ENCODE measurements around the gene BMP3.

Gene BMP3

DNA sequence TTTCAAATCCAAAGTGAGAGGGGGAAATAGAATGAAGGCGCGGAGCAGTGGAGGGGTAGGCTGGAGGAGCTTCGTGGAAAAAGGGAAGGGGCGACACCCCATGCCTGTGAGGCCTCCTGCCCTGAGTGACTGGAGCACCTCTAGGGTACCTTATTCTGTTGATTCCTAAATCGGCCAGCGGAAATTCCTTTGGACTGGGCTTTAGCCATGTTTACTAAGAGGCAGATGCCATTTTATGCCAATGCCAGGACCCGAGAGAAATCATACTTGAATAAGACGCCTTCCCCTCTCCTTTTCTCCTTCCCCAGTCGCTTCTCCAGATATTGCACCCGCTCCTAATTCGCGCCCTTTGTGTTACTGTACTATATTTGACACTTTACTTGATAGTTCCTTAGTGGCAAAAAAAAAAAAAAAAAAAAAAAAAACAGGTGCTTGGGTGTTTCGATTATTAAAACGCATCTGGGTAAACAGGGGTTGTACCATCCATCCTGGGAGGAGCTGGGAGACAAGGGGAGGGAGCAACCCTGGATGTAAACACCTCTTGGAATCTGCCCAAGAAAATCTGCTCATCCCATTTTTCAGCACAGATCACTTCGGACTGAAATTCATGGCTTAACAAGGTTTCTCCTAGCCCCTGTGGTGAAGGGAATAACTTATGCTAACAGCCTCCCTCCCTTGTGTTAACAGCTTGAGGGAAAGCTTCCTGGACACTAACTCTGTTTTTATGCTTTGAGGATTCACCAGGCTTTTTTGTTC is 1.5 kb downstream of the BMP3 start:
- peak overlapping the region; percentile 90 to 94 for H3K4me3 Mint-ChIP-seq
- DNase-seq: no peak
- H3K27ac Mint-ChIP-seq: peak overlapping the region; percentile 52
- H3K4me1 Mint-ChIP-seq: peaks cover 22 to 23% of the 10 kb centered on the region in 2 donors
- peak in 1 of 2 donors; percentile 4 for ATAC-seq (replicated peaks)
- H3K36me3 Mint-ChIP-seq: no peaks in the 10 kb centered on the region
- H3K27me3 Mint-ChIP-seq: peaks cover 29 to 37% of the 10 kb centered on the region in 2 donors
- no peaks in the 10 kb centered on the region for H3K9me3 Mint-ChIP-seq

DNA sequence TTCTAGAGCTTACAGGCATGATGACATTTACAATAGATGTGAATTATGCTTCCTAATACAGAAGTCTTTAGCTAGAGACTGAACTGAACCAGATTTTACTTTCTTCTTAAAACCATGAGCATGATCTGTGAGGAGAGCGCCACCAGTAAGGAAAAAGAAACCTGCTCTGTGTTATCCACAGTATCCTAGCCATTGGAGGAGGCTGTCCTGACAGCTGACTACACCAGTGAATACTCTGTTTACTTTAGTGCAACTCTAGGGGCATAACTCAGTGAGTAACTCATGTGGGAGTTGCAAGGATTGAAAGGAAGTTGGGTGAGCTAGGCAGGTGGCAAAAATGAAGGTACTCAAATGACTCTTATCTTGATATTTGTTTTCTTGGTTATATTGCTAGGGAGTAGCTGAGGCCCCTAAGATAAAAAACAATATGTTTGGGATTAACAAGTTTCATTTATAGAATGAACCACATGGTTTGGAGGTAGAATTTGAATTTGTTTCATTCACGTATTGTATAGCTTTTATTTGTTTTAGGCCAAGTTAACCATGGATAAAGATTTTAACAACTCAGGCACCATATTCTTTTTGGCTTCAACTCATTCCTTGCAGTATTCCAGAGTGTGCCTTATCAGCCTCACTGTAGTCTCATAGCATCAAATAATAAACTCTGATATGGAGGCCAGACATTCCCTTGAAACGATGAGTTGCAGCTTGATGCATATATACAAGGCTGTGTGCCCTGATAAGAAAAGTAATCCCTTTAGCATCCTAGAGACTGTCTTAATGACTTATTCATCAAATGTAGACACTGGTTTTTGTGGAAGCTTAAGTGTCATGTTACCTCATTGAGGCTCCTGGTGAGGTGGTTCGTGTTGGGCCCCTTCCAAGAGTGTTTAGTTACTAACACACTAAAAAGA is 2.5 kb downstream of the BMP3 start:
- DNase-seq (no peak), ATAC-seq (replicated peaks) (no peak)
- peaks cover 29 to 35% of the 10 kb centered on the region in 2 donors for H3K27me3 Mint-ChIP-seq
- H3K36me3 Mint-ChIP-seq: no peaks in the 10 kb centered on the region
- H3K4me1 Mint-ChIP-seq: peaks cover 22 to 23% of the 10 kb centered on the region in 2 donors
- H3K4me3 Mint-ChIP-seq: no peak overlapping the region
- no peak overlapping the region for H3K27ac Mint-ChIP-seq
- no peaks in the 10 kb centered on the region for H3K9me3 Mint-ChIP-seq

DNA sequence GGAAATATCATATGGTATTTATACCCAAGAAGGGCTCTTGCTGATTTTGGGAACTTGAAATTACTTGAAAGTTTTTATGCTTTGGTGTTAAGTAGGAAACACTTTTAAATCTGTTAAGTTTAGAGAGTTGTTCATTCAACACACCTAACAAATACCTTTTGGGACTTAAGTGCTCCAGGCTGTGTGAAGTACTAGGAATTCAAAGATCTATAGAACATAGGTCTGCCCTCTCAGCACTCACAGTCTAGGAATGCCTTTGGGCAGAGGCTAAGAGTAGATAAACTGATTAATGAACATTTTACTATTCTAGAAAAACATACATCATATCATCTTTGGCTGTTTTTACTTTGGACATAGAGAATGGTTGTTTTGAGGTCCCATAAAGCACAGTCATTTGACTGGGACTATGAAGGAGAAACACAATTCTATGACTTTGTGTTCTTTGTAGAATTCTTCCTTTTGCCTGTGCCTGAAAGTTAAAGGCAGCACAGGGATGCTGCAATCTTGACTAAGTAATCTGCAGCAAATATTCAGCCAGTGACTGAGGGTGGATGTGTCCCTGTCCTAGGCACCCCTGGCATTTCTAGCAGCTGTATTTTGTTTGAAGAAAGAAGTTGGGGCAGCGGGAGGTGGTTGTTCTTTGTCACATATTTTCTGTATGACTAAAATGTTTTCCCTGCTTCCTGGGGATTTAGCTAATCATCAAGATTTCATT is 8.3 kb downstream of the BMP3 start:
- no peaks in the 10 kb centered on the region for H3K9me3 Mint-ChIP-seq
- H3K27me3 Mint-ChIP-seq: no peaks in the 10 kb centered on the region
- DNase-seq (no peak), ATAC-seq (replicated peaks) (peak in 1 of 2 donors; percentile 31)
- H3K4me3 Mint-ChIP-seq: no peak overlapping the region
- H3K27ac Mint-ChIP-seq: no peak overlapping the region
- no peaks in the 10 kb centered on the region for H3K36me3 Mint-ChIP-seq
- peaks cover 8 to 19% of the 10 kb centered on the region in 2 donors for H3K4me1 Mint-ChIP-seq

DNA sequence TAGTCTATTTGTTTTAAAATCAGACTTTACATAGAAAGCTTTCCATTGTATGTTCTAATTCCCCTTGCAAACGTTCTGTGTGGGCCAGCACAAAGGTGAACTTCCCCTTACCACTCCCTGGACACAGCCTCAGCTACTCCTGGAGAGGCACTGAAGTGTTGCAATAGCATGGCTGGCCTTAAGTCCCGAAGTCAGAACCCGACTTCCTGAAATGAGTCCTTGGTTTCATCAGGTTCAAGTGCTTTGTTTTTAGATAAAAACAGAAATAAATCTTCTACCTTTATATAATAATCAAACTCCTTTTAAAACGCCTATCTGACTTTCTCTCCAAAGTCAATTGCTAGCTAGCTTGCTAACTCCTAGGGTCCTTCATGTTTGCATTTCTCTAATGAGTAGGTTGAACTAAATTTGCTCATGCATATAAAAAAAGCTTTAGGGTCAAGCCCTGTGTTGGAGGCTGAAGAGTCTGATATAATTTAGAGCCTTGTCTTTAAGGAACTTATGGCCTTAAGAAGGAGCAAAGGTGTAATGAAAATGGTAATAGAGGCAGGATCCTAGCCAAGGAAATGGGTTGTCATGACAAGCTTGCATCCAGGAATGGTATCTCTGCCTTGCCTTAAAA is 9.0 kb downstream of the BMP3 start:
- Mint-ChIP-seq H3K4me1 (peaks cover 8 to 19% of the 10 kb centered on the region in 2 donors), H3K9me3 (no peaks in the 10 kb centered on the region), H3K36me3 (no peaks in the 10 kb centered on the region), H3K4me3 (no peak overlapping the region), H3K27me3 (no peaks in the 10 kb centered on the region), H3K27ac (no peak overlapping the region)
- peak; percentile 44 to 79 for ATAC-seq (replicated peaks)
- DNase-seq: no peak

DNA sequence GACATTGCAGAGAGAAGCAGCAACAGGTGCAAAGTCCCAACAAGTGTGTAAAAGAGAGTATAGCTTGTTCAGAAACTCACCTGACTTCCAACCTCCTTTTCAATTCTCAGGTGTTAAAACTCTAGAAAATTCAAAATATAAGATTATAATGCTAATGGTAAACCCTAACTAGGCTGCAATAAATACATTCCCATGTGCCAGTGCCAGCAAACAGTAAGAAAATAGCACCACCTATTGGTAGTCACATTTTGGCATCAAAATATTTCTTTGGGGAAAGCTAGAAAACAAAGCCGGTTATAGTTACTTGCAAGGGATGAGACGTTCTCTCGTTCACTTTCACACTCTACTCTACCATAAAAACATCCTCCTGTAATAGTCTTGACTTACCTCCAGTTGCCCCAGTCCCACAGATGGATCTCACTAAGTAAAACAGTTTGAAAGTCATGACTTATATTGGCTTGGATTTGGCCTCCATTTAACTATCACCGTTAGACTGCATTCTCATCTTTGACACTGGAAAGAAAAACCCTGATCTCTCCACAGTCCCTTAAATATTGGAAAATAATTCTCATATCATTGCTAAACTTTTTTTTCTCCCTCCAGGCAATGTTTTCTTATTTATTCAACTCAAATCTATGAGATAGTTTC is 9.6 kb downstream of the BMP3 start:
- Mint-ChIP-seq H3K4me1 (peaks cover 8 to 19% of the 10 kb centered on the region in 2 donors), H3K9me3 (no peaks in the 10 kb centered on the region), H3K4me3 (no peak overlapping the region), H3K27ac (no peak overlapping the region), H3K27me3 (no peaks in the 10 kb centered on the region), H3K36me3 (no peaks in the 10 kb centered on the region)
- peak; percentile 53 to 62 for ATAC-seq (replicated peaks)
- DNase-seq: no peak

DNA sequence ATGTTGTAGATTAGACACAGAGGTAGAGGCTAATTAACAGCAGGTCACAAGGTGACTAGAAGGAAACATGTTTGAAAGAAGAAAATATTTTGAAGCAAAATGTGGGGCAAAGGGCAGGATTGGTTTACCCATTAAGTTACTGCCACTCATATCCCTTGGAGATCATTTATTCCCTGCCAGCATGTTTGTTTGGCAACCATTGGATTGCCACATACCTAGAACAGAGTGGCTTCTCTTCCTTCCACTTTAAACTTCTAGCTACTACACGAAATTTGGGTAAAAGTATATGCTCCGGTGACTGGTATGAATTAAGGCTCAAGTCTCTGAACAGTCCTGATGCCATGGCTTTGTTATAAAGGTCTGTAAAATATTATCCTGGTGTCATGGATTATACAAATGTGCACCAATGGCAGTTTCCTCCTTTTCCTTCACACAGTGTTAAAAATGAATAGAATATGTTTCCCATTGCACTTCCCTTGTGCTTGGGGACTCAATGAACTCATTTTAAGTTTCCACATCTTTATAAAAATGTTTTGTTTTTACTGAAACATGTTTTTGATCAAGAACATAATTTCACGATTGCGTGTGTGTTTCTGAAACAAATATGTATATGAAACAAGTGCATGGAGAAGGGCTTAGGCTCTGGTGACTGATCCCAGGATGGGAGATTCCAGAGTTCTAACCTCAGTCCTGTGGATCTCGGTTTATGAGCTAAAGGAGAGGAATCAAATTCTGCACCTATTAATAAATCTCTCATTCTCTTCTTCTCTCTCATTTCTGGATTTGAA is 12.3 kb downstream of the BMP3 start:
- Mint-ChIP-seq H3K36me3 (no peaks in the 10 kb centered on the region), H3K9me3 (no peaks in the 10 kb centered on the region), H3K4me3 (no peak overlapping the region), H3K27ac (no peak overlapping the region), H3K4me1 (peaks cover 8 to 19% of the 10 kb centered on the region in 2 donors), H3K27me3 (no peaks in the 10 kb centered on the region)
- ATAC-seq (replicated peaks) (no peak), DNase-seq (no peak)

DNA sequence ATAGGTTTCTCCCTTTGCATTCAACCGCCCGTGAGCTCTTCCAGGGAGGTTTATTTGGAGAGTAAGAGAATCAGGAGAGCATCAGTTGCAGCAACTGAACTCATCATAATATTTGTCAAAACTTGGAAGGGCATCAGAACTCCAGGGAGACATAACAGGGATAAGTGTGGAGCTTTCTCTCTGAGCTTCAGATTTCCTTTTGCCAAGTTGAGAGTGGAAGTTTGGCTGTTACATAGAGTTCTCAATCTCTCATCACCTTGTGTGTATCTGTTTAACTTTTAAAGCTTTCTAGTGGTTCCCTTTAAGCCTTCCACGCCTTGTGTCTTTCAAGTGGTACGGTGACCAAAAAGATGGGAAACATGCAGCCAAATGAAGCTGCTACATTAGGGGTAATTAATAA is 18.8 kb downstream of the BMP3 start:
- DNase-seq: no peak
- Mint-ChIP-seq H3K9me3 (no peaks in the 10 kb centered on the region), H3K4me3 (no peak overlapping the region), H3K4me1 (peaks cover 2 to 22% of the 10 kb centered on the region in 2 donors), H3K27me3 (no peaks in the 10 kb centered on the region), H3K36me3 (no peaks in the 10 kb centered on the region), H3K27ac (no peak overlapping the region)
- ATAC-seq (replicated peaks): no peak

DNA sequence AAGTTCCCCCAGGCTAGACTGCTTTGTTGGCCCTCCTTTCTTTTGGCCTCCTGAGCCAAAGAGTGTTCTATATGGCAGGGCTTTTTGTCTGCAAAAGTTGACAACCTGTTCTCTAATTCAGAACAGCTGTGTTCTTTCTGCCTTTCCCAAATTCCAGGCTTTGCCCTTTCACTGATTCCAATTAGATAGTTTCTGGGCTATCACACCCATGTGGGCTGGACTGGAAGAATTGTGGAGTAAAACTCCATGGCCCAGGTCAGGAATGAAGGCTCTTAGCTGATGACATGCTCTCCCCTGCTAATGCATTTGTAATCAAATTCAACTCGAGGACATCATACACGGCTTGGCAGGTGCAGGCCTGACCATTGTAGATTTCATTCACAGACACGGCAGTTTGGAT is 19.4 kb downstream of the BMP3 start:
- DNase-seq: no peak
- H3K27me3 Mint-ChIP-seq: no peaks in the 10 kb centered on the region
- H3K4me1 Mint-ChIP-seq: peaks cover 2 to 22% of the 10 kb centered on the region in 2 donors
- H3K9me3 Mint-ChIP-seq: no peaks in the 10 kb centered on the region
- ATAC-seq (replicated peaks): no peak
- no peak overlapping the region for H3K4me3 Mint-ChIP-seq
- H3K27ac Mint-ChIP-seq: no peak overlapping the region
- no peaks in the 10 kb centered on the region for H3K36me3 Mint-ChIP-seq

DNA sequence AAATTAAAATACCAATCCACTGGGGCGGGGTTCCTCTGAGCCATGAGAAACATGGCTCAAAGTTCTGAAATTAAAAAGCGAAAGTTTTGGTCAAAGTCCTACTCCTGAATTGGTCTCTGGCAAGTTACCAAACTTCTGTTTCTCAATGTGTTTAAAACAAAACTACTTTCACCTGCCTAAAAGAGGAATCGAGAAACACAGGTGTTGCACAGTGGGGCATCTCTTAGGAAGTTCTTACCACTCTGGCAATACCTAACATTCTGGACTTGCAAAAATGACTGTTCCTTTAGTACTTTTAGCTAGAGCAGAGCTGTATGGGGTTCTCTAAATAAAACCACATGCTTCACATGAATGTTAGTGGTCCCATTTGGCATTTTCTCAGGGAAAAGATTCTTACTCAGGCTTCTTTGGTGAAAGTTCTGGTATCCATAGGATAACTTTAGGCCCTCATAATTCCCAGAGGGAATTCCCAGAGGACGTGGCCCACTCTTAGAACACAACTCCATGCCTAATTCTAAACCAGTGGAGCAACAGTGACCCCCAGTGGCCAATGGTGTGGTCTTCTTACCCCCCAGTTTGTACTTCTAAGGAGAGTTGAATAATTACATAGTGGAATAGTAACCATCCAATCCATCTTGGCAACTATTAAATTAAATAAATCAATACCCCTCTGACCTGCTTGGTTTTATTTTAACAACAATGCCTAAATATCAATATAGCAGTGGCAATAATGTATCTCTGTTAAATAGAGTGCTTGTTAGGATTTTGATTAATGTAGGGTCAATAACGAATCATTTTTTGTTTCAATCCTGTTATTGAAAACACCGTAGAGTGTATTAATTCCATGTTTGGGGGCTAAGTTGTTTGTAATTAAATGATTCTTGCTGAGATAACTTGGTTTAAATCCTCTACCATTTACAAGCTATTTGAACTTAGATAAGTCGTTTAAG is 21.9 kb downstream of the BMP3 start:
- Mint-ChIP-seq H3K4me1 (peaks cover 2 to 22% of the 10 kb centered on the region in 2 donors), H3K27me3 (no peaks in the 10 kb centered on the region), H3K9me3 (no peaks in the 10 kb centered on the region), H3K36me3 (no peaks in the 10 kb centered on the region), H3K27ac (no peak overlapping the region), H3K4me3 (no peak overlapping the region)
- DNase-seq: peak; percentile 35
- peak; percentile 100 for ATAC-seq (replicated peaks)

DNA sequence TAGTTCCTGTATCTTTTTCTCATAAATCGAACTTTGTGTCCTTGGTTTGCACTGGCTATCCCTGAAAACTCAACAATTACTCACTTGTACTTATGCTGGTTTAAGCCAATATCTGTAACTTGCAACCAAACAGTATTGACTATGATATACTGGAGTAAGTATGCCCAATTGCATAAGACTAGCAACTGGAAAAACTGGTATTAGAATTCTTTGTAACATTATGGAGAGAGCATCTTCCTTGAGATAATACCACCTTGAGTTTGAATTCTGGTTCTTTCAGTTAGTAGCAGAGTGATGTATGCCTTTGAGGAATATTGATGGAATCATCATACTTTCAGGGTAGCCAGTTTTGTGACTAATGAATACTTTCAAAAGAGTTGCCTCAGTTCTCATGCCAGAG is 28.1 kb downstream of the BMP3 start:
- Mint-ChIP-seq H3K27me3 (no peaks in the 10 kb centered on the region), H3K36me3 (no peaks in the 10 kb centered on the region), H3K27ac (no peak overlapping the region), H3K4me3 (no peak overlapping the region), H3K9me3 (no peaks in the 10 kb centered on the region), H3K4me1 (peaks cover 7 to 15% of the 10 kb centered on the region in 2 donors)
- DNase-seq (no peak), ATAC-seq (replicated peaks) (no peak)

DNA sequence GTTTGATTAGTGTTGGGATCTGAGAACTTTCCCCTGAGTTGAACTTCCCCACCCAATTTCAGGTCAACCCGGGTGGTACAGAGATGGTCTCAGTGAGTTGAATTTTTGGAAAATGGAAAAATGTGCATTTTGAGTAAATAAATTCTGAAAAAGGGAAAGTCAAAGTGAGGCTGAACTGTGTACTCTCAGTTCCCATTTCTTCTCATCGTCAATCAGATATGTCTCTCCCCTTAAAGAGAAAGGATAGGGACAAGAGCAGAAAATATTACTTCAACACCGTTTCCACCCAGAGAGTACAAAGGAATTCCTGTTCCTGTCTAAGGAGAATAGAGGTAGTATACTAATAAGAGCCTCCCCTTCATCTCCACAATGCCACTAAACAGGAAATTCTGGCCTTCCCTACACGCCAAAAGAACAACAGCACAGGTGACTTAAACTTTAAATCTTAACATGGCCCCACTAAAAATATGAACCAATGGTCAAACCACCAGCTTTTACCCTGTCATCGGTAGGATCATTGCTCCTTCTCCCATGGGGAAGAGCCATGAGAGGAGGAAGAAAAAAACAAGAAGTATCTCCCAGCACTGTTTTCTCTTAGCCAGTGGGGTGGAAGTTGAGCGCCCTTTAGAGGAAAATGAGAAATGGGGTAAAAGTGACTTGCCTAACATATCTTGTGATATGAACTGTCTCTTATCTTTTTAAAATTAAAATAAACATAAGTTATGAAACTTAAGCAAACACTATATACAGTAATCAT is 30.3 kb downstream of the BMP3 start:
- Mint-ChIP-seq H3K4me3 (no peak overlapping the region), H3K27me3 (no peaks in the 10 kb centered on the region), H3K4me1 (peaks cover 7 to 13% of the 10 kb centered on the region in 2 donors), H3K36me3 (no peaks in the 10 kb centered on the region), H3K27ac (no peak overlapping the region), H3K9me3 (no peaks in the 10 kb centered on the region)
- ATAC-seq (replicated peaks) (peak in 1 of 2 donors; percentile 48), DNase-seq (no peak)

DNA sequence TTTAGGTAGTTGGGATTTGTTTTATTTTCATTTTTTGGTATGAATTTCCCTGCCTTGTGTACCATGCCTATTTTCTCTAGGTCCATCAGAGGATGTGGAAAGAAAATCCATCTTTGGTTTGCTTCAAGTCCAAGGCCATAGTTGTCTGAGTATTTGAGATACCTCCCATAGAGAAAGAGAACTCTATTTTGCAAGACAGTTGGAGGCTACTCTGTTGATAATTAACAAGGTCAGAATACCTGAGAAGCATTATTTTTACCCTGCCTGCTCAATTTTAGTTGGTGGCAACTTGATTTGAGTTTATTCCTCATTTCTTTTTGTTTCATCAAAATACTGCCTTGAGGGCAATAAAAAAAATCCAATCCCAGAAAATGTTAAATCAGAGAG is 30.8 kb downstream of the BMP3 start:
- Mint-ChIP-seq H3K27me3 (no peaks in the 10 kb centered on the region), H3K9me3 (no peaks in the 10 kb centered on the region), H3K4me1 (peaks cover 7 to 13% of the 10 kb centered on the region in 2 donors), H3K36me3 (no peaks in the 10 kb centered on the region), H3K4me3 (no peak overlapping the region), H3K27ac (no peak overlapping the region)
- no peak for ATAC-seq (replicated peaks)
- no peak for DNase-seq

Data from stimulated activated naive B cell treated with anti-CD40 and anti-IgM and Interleukin-4, amounts not matched to agents 10 μg/mL and 1 μg/mL and 100 μg/mL, for 72 hours (primary cell).